ENCODE data around the gene SDC4.
A peak's percentile ranks its signal among the peaks of the same experiment; 100 is the strongest.

SDC4 gene

DNA sequence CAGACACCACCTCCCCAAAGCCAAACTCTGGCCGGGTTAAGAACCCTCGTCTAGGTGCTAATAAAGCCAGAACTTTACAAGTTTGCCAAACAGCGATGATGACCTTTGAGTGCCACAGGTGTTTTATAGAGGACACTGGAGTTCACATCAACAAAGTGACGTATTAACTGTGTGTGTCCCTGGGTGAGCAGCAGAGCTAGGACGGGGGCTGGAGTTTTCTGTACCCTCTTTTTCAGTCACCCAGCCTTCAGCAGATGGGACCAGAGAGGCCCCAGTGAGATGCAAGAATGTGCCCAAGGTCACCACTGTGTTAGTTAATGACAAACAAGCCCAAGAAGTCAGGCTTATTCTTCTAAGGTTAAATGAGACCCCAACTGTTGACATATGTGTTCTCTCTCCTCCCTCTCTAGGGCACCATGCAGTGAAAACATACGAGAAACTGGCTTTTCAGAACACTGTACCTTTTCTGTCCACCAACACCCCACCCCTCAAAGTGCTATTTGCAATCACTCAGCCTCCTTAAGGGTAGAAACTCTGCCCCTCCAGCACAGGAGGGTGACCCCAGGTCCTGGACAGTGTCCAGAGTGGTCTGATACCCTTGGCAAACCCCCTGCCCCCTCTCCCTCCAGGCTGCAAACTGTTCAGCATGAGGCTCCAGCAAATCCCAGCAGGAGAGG lies 5.2 kb downstream of the SDC4 start:
- no peak for DNase-seq

GRCh38 chr20:45341939-45342854 lies 6.0 kb downstream of the SDC4 start:
- DNase-seq: peak; percentile 75

- no peak for DNase-seq
Observed at GRCh38 chr20:45341579-45341938, 6.7 kb downstream of the SDC4 start.

- no peak for DNase-seq
Observed at GRCh38 chr20:45340951-45341350, 7.3 kb downstream of the SDC4 start.

DNA sequence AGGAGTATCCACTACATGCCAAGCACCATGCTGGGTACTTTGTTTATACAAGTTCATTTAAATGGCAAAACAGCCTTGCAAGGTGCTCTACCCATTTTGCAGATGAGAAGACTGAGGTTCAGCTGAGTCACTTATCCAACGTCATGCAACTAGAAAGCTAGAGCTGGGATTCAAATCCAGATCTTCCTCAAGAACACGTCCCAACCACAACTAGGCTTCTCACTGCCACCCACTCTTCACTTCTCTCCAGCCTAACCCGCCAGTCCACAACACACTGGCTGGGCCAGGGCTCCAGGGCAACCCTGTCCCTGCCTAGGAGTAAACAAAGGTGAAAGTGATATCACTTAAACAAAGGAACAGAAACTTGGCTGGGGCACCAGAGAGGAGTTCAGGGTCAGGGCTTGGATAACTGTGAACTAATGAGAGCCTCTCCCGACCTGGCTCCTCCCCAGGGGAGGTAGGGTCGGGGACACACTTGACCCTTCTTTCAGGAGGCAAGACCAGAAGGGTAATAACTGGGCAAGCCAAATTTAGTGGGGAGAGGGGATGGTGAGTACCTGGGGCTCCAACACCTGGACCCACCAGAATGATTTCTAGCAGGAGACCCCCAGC lies 7.9 kb downstream of the SDC4 start:
- DNase-seq: no peak

DNA sequence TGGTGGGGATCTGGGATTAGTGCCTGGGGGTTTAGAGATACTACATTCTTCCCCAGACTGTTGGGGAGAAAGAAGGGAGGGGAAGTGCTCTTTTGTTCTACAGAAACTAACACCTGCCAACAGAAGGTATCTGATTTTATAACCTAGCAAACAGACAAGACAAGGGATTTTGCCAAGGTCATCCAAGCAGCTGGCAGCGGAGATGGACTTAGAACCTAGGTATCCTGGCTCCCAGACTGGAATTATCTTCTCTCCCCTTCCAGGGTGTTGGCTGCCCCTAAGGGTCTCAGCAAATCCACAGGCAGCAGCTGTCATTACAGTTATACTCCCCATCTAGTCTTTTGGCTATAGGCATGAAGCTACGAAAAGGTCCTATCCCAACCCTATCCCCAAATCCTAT lies 8.4 kb downstream of the SDC4 start:
- no peak for DNase-seq

DNA sequence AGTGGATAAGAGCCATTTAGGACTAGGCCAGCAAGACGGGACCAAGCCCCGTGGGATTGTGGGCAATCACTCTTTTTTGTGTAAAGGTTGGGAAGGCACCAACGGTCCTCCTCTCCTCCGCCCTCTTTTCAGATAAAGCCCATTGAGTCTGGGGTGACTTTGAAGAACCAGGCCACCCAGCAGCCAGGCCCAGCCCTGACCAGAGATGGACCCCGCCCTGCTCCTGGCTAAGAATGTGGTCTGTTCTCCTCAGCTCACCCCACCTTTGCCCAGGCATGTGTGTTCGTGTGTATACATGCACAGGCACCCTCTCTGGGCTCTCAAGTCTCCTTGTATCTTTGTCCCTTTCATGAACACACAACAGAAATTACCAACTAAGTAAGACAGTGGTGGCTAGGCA lies 9.1 kb downstream of the SDC4 start:
- DNase-seq: no peak

DNA sequence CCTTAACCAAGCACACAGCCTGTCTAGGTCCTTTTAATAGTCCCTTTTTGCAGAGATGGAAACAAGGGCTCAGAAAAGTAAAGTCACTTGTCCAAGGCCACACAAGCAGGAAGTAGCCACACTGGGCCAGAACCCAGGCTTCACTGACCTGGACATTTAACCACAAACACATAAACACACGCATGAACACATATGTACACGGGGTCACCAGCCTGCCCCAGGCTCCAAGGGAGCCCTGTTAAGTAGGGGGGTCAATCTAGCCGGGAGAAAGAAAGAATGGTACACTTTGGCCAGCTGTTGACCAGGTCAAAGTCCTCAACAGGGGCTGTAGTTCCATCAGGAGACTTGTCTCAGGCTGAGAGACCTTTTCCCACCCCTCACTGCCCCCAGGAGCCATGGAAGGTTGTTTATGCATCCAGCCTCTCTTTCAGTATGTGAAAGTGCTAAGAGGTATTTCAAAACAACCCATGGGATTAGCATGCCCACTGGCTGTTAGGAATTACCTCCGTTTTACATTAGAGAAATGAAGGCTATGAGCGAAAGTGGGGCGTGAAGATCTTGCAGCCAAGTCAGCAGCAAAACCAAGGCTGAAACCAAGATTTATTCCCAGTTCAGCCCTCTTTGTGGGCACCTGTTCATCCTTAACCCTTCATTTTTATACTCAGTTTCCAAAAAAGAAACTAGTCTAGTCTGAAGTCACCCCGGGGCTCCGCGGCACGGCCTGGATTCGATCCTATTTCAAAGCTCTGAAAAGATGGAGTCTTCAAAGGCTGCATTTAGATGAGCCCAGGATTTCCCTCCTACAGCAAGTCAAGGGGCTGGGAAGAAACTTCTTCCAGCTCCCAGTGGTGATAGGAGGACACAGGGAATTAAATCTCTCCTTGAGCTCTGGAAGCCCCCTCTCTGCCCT lies 9.8 kb downstream of the SDC4 start:
- DNase-seq: no peak

DNA sequence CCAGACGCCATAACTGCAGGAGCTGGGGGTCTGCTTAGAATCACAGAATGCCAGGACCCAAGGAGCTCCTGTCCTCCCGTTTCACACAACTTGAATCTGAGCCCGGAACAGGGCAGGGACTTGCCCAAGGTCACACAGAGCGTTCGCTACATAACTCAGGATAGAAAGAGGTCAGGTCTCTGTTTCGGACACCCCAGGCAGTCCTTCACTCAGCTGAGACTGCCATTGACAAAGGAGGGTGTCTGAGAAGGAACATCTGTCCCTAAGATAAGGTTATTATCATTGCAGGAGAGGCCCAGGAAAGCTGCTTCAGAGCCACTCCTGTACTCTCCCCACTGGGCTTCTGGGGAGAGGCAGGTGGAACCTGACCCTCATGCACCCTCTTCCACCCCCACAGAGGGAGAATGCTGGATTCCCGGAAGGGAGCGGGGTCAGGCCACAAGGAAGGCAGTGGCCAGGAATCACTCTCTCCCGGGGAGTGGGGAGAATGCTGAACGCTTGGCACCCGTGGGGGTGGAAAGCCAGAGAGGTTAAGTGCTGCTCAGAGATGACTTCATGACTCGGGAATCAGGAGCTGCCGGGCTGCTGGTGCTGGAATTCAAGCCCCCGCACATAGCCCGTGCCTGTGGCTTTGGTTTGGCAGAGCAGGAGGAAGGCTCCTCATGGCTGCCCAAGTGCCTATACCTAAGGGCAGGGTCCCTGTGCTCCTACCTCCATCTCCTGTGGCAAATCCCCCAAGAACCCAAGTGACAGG lies 10.7 kb downstream of the SDC4 start:
- DNase-seq: peak; percentile 46

GRCh38 chr20:45336530-45337366 lies 11.5 kb downstream of the SDC4 start:
- DNase-seq: no peak

GRCh38 chr20:45330476-45330875 lies 17.7 kb downstream of the SDC4 start:
- DNase-seq: no peak

DNA sequence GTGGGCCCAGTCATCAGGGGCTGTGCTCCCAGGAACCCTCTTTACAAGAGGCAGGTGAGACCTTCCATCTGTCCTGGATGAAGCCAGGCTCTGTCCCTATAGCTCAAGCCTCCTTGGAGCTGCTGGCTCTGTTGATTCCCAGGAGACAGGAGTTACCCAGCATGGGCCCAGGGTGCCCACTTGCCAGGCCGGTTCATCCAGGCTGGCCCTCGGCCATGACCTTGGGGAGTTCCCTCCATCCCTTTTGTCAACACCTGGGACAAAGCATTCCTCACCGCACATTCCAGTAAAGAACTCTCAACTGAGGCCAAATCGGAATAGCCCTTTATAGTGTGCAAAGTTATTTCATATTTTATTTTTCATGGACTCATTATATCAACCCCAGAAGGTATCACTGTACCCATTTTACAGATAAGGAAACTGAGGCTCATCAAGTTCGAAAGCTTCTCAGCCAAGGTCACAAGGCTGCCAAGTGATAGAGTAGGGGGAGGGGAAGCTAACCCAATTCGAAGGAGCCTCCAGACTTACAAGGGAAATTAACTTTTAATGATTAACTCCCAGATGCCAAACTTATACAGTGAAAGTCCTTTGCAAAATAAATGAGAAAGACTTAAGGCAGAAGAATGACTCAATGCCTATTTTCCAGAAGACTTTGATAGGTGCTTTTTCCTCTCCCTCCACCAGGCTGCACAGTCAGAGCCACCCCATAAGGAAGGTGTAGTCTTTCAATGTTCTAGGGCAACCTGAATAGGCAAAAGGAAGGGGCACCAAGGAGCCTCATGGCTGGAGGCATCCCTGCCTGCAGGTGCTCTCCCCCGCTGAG lies 18.5 kb downstream of the SDC4 start:
- no peak for DNase-seq

DNA sequence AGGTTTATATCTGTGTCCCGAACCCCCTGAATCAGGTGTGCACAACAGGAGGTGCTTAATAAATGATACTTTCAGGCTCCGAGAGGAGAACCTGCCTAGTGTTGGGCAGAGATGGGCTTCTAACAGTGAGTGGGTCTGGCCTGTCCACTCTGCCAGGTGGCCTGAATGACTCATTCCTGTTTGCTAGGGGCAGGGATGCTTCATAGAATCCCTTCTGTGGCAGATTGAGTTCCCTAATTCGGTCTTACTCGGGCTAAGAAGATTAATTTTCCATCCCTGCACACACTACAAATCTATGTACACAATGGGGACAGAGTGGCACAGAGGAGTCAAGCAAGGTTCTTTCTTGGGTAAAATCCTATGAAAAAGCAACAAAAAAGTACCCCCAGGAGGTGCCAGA lies 19.8 kb downstream of the SDC4 start:
- DNase-seq: no peak

DNA sequence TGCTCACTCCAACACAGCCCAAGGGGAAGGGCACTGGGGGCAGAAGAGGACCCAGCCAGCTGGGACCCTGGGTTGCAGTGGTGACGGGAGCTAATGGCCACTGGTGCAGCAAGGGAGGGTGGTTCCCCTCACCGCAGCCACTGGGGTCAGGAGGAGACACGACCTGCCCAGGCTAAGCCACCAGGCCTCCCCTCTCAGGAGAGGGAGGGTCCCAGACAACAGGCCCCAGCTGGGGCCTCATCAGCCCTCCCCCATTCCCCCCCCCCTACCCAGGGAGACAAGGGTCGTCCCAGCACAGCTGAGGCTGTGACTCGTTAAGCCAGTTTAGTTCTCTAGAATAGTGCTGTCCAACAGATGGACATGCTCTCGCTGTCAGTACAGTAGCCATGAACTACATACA lies 22.9 kb downstream of the SDC4 start:
- DNase-seq: no peak

GRCh38 chr20:45323731-45324130 lies 24.5 kb downstream of the SDC4 start:
- DNase-seq: no peak

DNA sequence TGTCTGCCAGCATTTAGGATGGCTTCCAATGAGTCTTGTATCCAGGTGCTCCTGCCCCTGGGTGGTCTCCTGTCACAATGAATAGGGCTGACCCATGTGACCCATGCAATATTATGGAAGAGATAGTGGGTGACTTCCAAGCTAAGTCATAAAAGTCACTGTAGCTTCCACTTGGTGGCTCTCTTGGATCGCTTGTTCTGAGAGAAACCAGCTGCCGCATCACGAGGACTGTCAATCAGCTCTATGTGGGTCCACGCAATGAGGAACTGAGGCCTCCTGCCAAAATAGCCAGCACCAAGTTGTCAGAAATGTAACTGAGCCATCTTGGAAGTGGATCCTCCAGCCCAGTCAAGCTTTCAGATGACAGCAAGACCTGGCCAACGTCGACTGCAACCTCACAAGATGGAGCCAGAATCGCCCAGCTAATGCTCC lies 25.3 kb downstream of the SDC4 start:
- DNase-seq: no peak

DNA sequence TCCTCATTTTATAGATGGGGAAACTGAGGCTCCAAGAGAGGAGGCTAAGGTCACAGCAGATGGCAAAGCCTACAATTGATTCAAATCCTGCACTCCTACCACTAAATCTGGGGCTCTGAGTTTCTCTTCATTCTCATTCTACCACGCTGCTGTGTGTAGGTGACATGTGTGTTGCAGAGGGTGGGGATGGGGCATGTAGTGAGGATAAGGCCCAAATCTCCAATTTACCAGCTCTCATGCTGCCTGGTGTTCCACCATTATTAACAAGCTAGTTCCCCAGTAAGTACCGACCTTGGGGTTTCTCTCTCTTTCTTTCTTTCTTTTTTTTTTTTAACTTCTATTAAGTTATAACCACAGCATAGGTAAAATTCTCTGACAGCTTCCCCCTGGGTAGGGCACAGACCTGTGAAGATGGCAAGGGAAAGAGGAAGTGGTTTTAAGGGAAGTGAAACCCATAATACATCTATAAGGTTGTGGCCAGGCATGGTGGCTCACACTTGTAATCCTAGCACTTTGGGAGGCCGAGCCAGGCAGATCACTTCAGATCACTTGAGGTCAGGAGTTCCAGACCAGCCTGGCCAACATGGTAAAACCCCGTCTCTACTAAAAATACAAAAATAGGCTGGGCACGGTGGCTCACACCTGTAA lies 27.2 kb downstream of the SDC4 start:
- DNase-seq: no peak

DNA sequence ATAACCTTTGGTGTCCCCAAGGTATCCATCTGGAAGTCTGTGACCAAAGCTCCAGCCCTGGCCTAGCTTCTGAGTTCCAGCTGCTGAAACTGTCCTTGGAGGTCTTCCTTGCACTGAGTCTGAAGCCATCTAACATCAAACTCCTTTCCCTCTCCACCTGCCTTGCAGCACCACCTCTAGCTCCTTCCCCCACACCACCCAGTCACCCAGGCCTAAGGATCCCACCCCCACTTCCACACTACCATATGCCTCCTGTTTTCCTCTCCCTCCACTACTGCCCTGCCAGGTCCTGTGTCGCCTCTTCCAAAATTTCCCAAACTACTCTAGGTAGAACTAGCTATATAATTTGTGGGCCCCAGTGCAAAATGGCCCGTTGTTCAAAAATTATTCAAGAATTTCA lies 29.3 kb downstream of the SDC4 start:
- no peak for DNase-seq

DNA sequence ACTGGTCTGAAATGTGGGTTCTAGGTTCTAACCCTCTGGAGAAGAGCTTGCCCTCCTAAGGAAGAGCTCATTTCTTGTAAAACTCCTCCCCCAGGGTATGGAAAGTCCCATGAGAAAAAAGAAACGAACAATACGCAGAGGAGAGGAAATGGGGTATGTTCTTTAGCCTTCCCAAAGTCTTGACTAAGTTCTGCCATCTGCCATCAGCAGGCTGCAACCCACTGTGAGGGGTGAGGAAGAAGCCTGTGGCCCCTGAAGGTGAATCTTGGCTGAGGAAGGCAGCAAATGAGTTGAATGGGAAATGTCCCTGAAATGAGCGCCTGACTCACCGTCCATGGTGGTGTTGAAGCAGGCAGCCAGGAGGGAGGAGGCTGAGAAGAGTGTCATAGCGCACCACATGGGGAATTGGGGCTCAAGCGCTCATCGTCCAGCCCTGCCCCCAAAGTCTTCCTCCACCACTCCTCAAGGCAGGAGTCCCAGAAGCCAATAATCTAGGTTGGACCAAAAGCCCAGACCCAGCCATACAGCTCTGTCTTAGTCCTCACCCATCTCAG lies 29.8 kb downstream of the SDC4 start:
- no peak for DNase-seq
